ENCODE measurements around the gene NBPF3.
"Not testable (repeated sequence)": the region's sequence is repeated elsewhere in the genome, so short reads cannot be mapped to it uniquely, and the experiment has no call there.

Gene NBPF3

GRCh38 chr1:21510113-21510493 is 70.2 kb downstream of the NBPF3 start:
- H3K36me3 ChIP-seq (ENCODE audit: insufficient read depth, low read length): peaks cover 3% of the 10 kb centered on the region; the same call in 1 of the 2 replicates
- TF ChIP-seq POLR2AphosphoS5 (IDR thresholded peaks at IDR 0.05; ENCODE audit: borderline replicate concordance, low read depth, low read length) (no peak), EZH2 (IDR thresholded peaks at IDR 0.05) (no peak), FOXP2 (optimal IDR thresholded peaks at IDR 0.05; ENCODE audit: control extremely low read depth, extremely low read length, insufficient read depth) (no peak)
- H3K9ac ChIP-seq (ENCODE audit: insufficient read length): peak overlapping the region; percentile 67
- H3K27ac ChIP-seq: no peak overlapping the region
- peak overlapping the region; percentile 81 for H3K4me3 ChIP-seq
- DNase-seq (ENCODE audit: low read depth, low spot score): no peak
- no peaks in the 10 kb centered on the region for H3K9me3 ChIP-seq (ENCODE audit: low read depth, low read length)

- DNase-seq (ENCODE audit: low read depth, low spot score): no peak
- no peaks in the 10 kb centered on the region for H3K9me3 ChIP-seq (ENCODE audit: low read depth, low read length)
- H3K4me3 ChIP-seq: peak overlapping the region; percentile 81
- H3K36me3 ChIP-seq (ENCODE audit: insufficient read depth, low read length): peaks cover 3% of the 10 kb centered on the region; the same call in 1 of the 2 replicates
- no peak overlapping the region for H3K9ac ChIP-seq (ENCODE audit: insufficient read length)
- H3K27ac ChIP-seq: no peak overlapping the region
- no peak for TF ChIP-seq EZH2 (IDR thresholded peaks at IDR 0.05)
- no peak for TF ChIP-seq POLR2AphosphoS5 (IDR thresholded peaks at IDR 0.05; ENCODE audit: borderline replicate concordance, low read depth, low read length)
- no peak for TF ChIP-seq FOXP2 (optimal IDR thresholded peaks at IDR 0.05; ENCODE audit: control extremely low read depth, extremely low read length, insufficient read depth)
Measured at GRCh38 chr1:21510885-21511578, 71.1 kb downstream of the NBPF3 start.

GRCh38 chr1:21511579-21512522 is 71.9 kb downstream of the NBPF3 start:
- H3K27ac ChIP-seq: 0 out of 2 replicates have a peak overlapping the region, but pooled peaks have one; percentile 5
- H3K9ac ChIP-seq (ENCODE audit: insufficient read length): peak overlapping the region; percentile 2
- H3K36me3 ChIP-seq (ENCODE audit: insufficient read depth, low read length): peaks cover 7% of the 10 kb centered on the region; the same call in 1 of the 2 replicates
- no peak for DNase-seq (ENCODE audit: low read depth, low spot score)
- no peaks in the 10 kb centered on the region for H3K9me3 ChIP-seq (ENCODE audit: low read depth, low read length)
- TF ChIP-seq POLR2AphosphoS5 (IDR thresholded peaks at IDR 0.05; ENCODE audit: borderline replicate concordance, low read depth, low read length): no peak
- TF ChIP-seq FOXP2 (optimal IDR thresholded peaks at IDR 0.05; ENCODE audit: control extremely low read depth, extremely low read length, insufficient read depth): no peak
- TF ChIP-seq EZH2 (IDR thresholded peaks at IDR 0.05): no peak
- peak overlapping the region; percentile 81 for H3K4me3 ChIP-seq

GRCh38 chr1:21514245-21514644 is 74.3 kb downstream of the NBPF3 start:
- TF ChIP-seq FOXP2 (optimal IDR thresholded peaks at IDR 0.05; ENCODE audit: control extremely low read depth, extremely low read length, insufficient read depth) (no peak), POLR2AphosphoS5 (IDR thresholded peaks at IDR 0.05; ENCODE audit: borderline replicate concordance, low read depth, low read length) (no peak), EZH2 (IDR thresholded peaks at IDR 0.05) (no peak)
- no peak for DNase-seq (ENCODE audit: low read depth, low spot score)
- no peak overlapping the region for H3K9ac ChIP-seq (ENCODE audit: insufficient read length)
- H3K27ac ChIP-seq: no peak overlapping the region
- H3K9me3 ChIP-seq (ENCODE audit: low read depth, low read length): no peaks in the 10 kb centered on the region
- no peak overlapping the region for H3K4me3 ChIP-seq
- H3K36me3 ChIP-seq (ENCODE audit: insufficient read depth, low read length): peaks cover 9% of the 10 kb centered on the region; the same call in 1 of the 2 replicates

- Histone ChIP-seq H3K27ac (no peak overlapping the region), H3K9ac (ENCODE audit: insufficient read length) (no peak overlapping the region), H3K9me3 (ENCODE audit: low read depth, low read length) (no peaks in the 10 kb centered on the region), H3K36me3 (ENCODE audit: insufficient read depth, low read length) (peaks cover 6% of the 10 kb centered on the region; the same call in 1 of the 2 replicates), H3K4me3 (no peak overlapping the region)
- DNase-seq (ENCODE audit: low read depth, low spot score): no peak
- TF ChIP-seq EZH2 (IDR thresholded peaks at IDR 0.05) (no peak), FOXP2 (optimal IDR thresholded peaks at IDR 0.05; ENCODE audit: control extremely low read depth, extremely low read length, insufficient read depth) (no peak)
Measured at GRCh38 chr1:21517161-21517589, 77.2 kb downstream of the NBPF3 start.

GRCh38 chr1:21517660-21518480 is 77.9 kb downstream of the NBPF3 start:
- H3K36me3 ChIP-seq (ENCODE audit: insufficient read depth, low read length): peaks cover 6% of the 10 kb centered on the region; the same call in 1 of the 2 replicates
- TF ChIP-seq EZH2 (IDR thresholded peaks at IDR 0.05) (no peak), POLR2AphosphoS5 (IDR thresholded peaks at IDR 0.05; ENCODE audit: borderline replicate concordance, low read depth, low read length) (no peak), FOXP2 (optimal IDR thresholded peaks at IDR 0.05; ENCODE audit: control extremely low read depth, extremely low read length, insufficient read depth) (no peak)
- H3K9ac ChIP-seq (ENCODE audit: insufficient read length): no peak overlapping the region
- no peak overlapping the region for H3K27ac ChIP-seq
- no peaks in the 10 kb centered on the region for H3K9me3 ChIP-seq (ENCODE audit: low read depth, low read length)
- no peak overlapping the region for H3K4me3 ChIP-seq
- no peak for DNase-seq (ENCODE audit: low read depth, low spot score)

- DNase-seq (ENCODE audit: low read depth, low spot score): no peak
- H3K36me3 ChIP-seq (ENCODE audit: insufficient read depth, low read length): peaks cover 6% of the 10 kb centered on the region; the same call in 1 of the 2 replicates
- no peaks in the 10 kb centered on the region for H3K9me3 ChIP-seq (ENCODE audit: low read depth, low read length)
- H3K27ac ChIP-seq: no peak overlapping the region
- H3K9ac ChIP-seq (ENCODE audit: insufficient read length): no peak overlapping the region
- H3K4me3 ChIP-seq: no peak overlapping the region
- TF ChIP-seq POLR2AphosphoS5 (IDR thresholded peaks at IDR 0.05; ENCODE audit: borderline replicate concordance, low read depth, low read length) (no peak), FOXP2 (optimal IDR thresholded peaks at IDR 0.05; ENCODE audit: control extremely low read depth, extremely low read length, insufficient read depth) (no peak), EZH2 (IDR thresholded peaks at IDR 0.05) (no peak)
Measured at GRCh38 chr1:21518774-21519455, 79.0 kb downstream of the NBPF3 start.

GRCh38 chr1:21519486-21520070 is 79.6 kb downstream of the NBPF3 start:
- not testable (repeated sequence) for DNase-seq (ENCODE audit: low read depth, low spot score); H3K9ac ChIP-seq (ENCODE audit: insufficient read length); H3K4me3 ChIP-seq; H3K27ac ChIP-seq; H3K36me3 ChIP-seq (ENCODE audit: insufficient read depth, low read length); H3K9me3 ChIP-seq (ENCODE audit: low read depth, low read length)

All from SK-N-MC (cell line).